PC-3 (cell line): ENCODE data around the gene HECW1.

Experiments used
- CTCF ChIP-seq: fragments of 300-600 bp; sonication (generic); conservative IDR thresholded peaks from 2 replicates; pipeline ENCODE4 v1.5.1; 2017; ENCODE audit warnings: antibody characterized with exemption, low read depth, mild to moderate bottlenecking, low read length
- EZH2 ChIP-seq: fragments of 300-600 bp; sonication (generic); IDR thresholded peaks from one replicate; pipeline ENCODE4 v1.6.1; 2017; ENCODE audit warnings: antibody characterized with exemption, mild to moderate bottlenecking, low read length; ENCODE audit not compliant: unreplicated experiment
- EZH2phosphoT487 ChIP-seq: fragments of 300-600 bp; sonication (generic); IDR thresholded peaks from 2 replicates; pipeline ENCODE4 v1.6.1; 2018; ENCODE audit warnings: mild to moderate bottlenecking, antibody characterized with exemption, low read length, borderline replicate concordance

DNA sequence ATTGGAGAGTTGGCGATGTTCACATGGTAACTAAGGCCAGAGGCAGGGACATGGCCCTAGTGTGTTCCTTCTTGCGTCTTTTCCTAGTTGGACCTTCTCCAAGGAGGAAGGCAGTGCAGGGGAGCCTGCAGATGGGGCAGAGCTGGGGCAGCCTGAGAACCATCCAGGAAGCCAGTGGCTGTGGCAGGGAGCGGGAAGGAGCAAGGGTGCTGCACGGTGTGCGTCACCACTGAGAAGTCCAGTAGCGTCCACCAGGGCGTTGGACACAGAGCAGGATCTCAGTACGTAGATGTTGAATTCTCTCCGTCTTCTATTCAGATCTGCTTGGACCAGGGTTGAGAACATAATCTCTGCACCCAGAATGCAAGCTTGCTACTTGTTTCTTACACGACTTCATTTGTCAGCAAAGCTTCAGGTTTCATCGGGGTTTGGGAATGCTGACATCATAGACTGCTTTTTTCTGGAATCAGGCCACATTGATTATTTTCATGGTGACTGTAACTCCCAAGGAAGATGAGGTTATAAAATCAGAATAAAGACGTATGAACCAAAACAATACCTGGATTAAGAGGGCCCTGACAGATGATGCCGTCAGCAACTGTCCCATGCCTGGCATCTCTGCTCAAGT, 130.3 kb downstream of the HECW1 start:
- TF ChIP-seq CTCF (no peak), EZH2phosphoT487 (no peak), EZH2 (no peak)
